Adipocyte (in vitro differentiated cells): ENCODE data around the gene VSTM4.
A peak's percentile ranks its signal among the peaks of the same experiment; 100 is the strongest.

Experiments used
- DNase-seq: peaks from one replicate; pipeline ENCODE4 v3.0.0-alpha.2; 2015; ENCODE audit warnings: low read depth
- H3K27me3 ChIP-seq: replicated peaks from 2 replicates; pipeline ENCODE4 v1.7.0; 2013; ENCODE audit warnings: mild to moderate bottlenecking, low read length, moderate library complexity; ENCODE audit not compliant: control insufficient read depth, insufficient read depth
- H3K36me3 ChIP-seq: 2 replicates; pipeline ENCODE4 v1.7.0; 2013; ENCODE audit warnings: low read length, mild to moderate bottlenecking, moderate library complexity; ENCODE audit not compliant: control insufficient read depth, insufficient read depth, severe bottlenecking
- H3K4me1 ChIP-seq: 2 replicates; pipeline ENCODE4 v1.7.0; 2013; ENCODE audit warnings: mild to moderate bottlenecking, low read length, moderate library complexity; ENCODE audit not compliant: control insufficient read depth, insufficient read depth
- H3K4me3 ChIP-seq: 2 replicates; pipeline ENCODE4 v1.7.0; 2013; ENCODE audit warnings: mild to moderate bottlenecking, low read length, moderate library complexity
- H3K9ac ChIP-seq: 2 replicates; pipeline ENCODE4 v1.7.0; 2013; ENCODE audit warnings: mild to moderate bottlenecking, low read length, moderate library complexity
- H3K9me3 ChIP-seq: 2 replicates; pipeline ENCODE4 v1.7.0; 2013; ENCODE audit warnings: mild to moderate bottlenecking, low read length, moderate library complexity; ENCODE audit not compliant: control insufficient read depth

The VSTM4 gene

DNA sequence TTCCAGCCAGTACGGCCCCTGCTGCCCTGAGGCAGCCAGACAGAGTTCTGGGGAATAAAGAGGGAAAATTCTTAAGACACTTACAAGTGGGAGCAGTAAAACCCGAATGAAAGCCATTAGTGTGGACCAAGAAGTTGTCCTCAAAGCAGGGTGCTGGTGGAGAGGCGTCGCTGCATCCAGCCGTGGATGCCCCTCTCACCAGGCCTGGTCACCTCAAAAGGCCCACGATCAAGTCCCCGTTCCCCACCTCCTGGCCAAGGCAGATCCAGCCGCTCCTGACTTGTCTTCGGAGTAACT, 656 bp downstream of the VSTM4 start:
- no peaks in the 10 kb centered on the region for H3K9me3 ChIP-seq
- H3K9ac ChIP-seq, result peak overlapping the region; percentile 91
- no peaks in the 10 kb centered on the region for H3K36me3 ChIP-seq
- H3K4me1 ChIP-seq, result peaks cover 51% of the 10 kb centered on the region
- H3K4me3 ChIP-seq, result peak overlapping the region; percentile 91
- no peaks in the 10 kb centered on the region for H3K27me3 ChIP-seq
- no peak for DNase-seq

DNA sequence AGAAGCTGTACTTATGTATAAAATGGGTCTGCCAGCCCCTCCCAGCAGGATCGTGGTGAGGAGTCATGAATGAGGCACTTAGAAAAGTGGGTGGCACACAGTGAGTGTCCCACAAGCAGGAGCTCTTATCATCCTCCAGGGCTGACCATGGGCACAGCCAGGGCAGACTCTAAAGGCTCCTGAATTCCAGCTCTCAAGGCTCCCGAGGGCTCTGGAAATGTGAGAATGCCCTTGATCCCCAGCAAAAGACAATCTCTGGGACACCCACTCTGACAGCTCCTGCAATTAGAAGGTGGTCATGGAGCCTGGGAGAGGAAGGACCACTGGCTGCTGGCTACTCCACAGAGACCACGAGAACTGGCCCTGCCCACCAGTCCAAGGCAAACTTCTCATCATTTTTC, 1.6 kb downstream of the VSTM4 start:
- Histone ChIP-seq H3K4me3 (peak overlapping the region; percentile 91), H3K4me1 (peaks cover 54% of the 10 kb centered on the region), H3K36me3 (no peaks in the 10 kb centered on the region), H3K9ac (peak overlapping the region; percentile 91), H3K9me3 (no peaks in the 10 kb centered on the region), H3K27me3 (no peaks in the 10 kb centered on the region)
- no peak for DNase-seq

- Histone ChIP-seq H3K27me3 (no peaks in the 10 kb centered on the region), H3K9me3 (no peaks in the 10 kb centered on the region), H3K36me3 (no peaks in the 10 kb centered on the region), H3K4me1 (peaks cover 53% of the 10 kb centered on the region), H3K9ac (no peak overlapping the region), H3K4me3 (no peak overlapping the region)
- DNase-seq, result no peak
Measured at GRCh38 chr10:49112851-49113250, 2.5 kb downstream of the VSTM4 start.

GRCh38 chr10:49112098-49112497, 3.2 kb downstream of the VSTM4 start:
- H3K9ac ChIP-seq, result no peak overlapping the region
- no peak for DNase-seq
- H3K4me1 ChIP-seq, result peaks cover 45% of the 10 kb centered on the region
- no peaks in the 10 kb centered on the region for H3K9me3 ChIP-seq
- H3K36me3 ChIP-seq, result peaks cover 6% of the 10 kb centered on the region
- no peaks in the 10 kb centered on the region for H3K27me3 ChIP-seq
- no peak overlapping the region for H3K4me3 ChIP-seq

- H3K36me3 ChIP-seq, result peaks cover 6% of the 10 kb centered on the region
- no peak overlapping the region for H3K4me3 ChIP-seq
- DNase-seq, result no peak
- H3K27me3 ChIP-seq, result no peaks in the 10 kb centered on the region
- H3K9me3 ChIP-seq, result no peaks in the 10 kb centered on the region
- peaks cover 48% of the 10 kb centered on the region for H3K4me1 ChIP-seq
- no peak overlapping the region for H3K9ac ChIP-seq
Measured at GRCh38 chr10:49111320-49111698, 4.0 kb downstream of the VSTM4 start.

DNA sequence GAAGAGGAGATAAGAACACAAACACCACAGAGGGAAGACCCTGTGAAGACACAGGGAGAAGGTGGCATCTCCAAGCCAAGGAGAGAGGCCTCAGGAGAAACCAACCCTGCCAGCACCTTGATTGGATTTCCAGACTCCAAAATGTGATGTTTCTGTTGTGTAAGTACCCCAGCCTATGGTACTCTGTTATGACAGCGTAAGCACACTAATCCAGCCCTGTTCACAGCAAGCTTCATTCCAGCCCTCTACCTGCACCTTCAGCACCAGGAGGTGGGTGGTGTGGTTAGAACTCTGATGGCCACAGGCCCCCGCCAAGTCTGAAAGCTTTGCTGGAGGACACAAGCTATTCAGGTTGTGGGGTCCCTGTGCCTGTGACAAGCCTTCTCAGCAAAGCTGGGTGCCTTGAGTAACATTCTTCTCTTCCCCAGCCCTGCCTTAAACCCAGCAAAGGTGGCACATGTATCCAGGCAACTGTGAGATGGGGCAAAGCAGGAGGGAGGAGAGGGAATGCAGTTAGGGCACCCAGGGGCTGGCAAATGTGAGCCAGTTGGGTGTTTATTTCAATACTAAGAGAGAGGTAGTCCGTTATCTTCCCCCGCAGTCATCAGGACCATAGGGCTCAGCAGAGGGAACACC, 4.5 kb downstream of the VSTM4 start:
- Histone ChIP-seq H3K4me1 (peaks cover 51% of the 10 kb centered on the region), H3K4me3 (no peak overlapping the region), H3K9me3 (no peaks in the 10 kb centered on the region), H3K9ac (no peak overlapping the region), H3K27me3 (no peaks in the 10 kb centered on the region), H3K36me3 (peaks cover 6% of the 10 kb centered on the region)
- no peak for DNase-seq

GRCh38 chr10:49109669-49110340, 5.5 kb downstream of the VSTM4 start:
- Histone ChIP-seq H3K4me3 (no peak overlapping the region), H3K9me3 (no peaks in the 10 kb centered on the region), H3K4me1 (peaks cover 51% of the 10 kb centered on the region), H3K9ac (no peak overlapping the region), H3K36me3 (peaks cover 6% of the 10 kb centered on the region), H3K27me3 (no peaks in the 10 kb centered on the region)
- DNase-seq, result peak; percentile 91

GRCh38 chr10:49108656-49109055, 6.7 kb downstream of the VSTM4 start:
- H3K9ac ChIP-seq, result no peak overlapping the region
- no peaks in the 10 kb centered on the region for H3K9me3 ChIP-seq
- peaks cover 6% of the 10 kb centered on the region for H3K36me3 ChIP-seq
- no peak overlapping the region for H3K4me3 ChIP-seq
- no peaks in the 10 kb centered on the region for H3K27me3 ChIP-seq
- DNase-seq, result no peak
- peaks cover 41% of the 10 kb centered on the region for H3K4me1 ChIP-seq

GRCh38 chr10:49107887-49108267, 7.4 kb downstream of the VSTM4 start:
- Histone ChIP-seq H3K36me3 (peaks cover 6% of the 10 kb centered on the region), H3K9ac (no peak overlapping the region), H3K4me1 (peaks cover 36% of the 10 kb centered on the region), H3K27me3 (no peaks in the 10 kb centered on the region), H3K9me3 (no peaks in the 10 kb centered on the region), H3K4me3 (no peak overlapping the region)
- DNase-seq, result no peak

DNA sequence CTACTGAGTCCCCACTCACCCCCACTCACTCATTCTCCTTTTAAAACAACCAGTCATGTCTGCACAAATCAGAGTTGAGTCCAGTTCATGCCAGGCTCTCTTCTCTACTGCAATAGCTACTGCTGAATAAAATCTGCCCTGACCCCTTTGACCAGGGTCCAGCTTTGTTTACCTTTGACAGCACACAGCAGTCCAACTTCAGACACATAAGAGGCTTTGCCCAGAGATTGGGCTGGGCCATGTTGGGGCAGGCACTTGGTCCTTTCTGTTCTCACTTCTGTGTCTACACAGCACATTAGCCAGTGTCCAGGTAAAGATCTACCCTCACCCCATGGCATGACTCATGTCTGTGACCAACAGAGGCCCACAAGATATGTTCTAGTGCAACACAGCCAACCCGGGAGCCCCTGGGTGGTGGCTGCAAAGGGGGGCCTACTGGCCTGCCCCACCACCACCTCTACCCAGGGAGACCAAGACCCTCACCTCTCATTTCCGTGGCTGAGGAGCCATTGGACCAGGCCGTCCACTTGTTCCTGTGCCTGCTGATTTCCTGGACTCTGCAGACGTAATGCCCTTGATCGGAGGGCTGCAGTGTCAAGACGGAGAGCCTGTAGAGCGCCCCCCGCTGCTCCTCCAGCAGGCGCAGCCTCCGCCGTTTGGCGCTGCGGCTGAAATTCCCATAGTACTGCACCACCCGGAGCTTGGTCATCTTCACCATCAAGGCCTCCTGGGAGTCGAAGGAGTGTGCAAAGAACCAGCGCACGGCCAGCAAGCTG, 8.0 kb downstream of the VSTM4 start:
- H3K4me3 ChIP-seq, result no peak overlapping the region
- H3K4me1 ChIP-seq, result peaks cover 31% of the 10 kb centered on the region
- H3K27me3 ChIP-seq, result no peaks in the 10 kb centered on the region
- no peaks in the 10 kb centered on the region for H3K9me3 ChIP-seq
- peaks cover 6% of the 10 kb centered on the region for H3K36me3 ChIP-seq
- no peak for DNase-seq
- no peak overlapping the region for H3K9ac ChIP-seq

DNA sequence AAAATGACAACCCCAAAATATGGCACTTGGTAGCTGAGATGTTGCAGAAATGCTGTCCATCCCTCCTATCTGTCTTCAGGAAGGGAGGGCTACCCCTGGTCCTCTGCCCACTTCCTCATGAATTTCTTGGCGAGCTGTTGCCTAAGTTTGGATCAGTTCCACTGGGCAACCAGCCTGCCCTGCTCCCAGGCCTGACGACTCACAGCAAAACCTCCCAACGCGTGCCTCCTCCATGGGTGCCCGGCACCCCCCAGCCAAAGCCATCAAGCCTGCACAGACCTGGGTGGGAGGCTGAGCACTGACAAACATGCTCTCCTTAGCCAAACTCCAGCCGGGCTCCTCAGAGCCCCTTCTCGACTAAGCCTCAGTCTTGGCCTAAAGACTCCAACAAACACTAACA, 8.9 kb downstream of the VSTM4 start:
- Histone ChIP-seq H3K36me3 (peaks cover 6% of the 10 kb centered on the region), H3K4me1 (peaks cover 23% of the 10 kb centered on the region)
- DNase-seq, result no peak

More for the DNA sequence above, 8.9 kb downstream of the VSTM4 start:
- no peak overlapping the region for H3K9ac ChIP-seq
- no peaks in the 10 kb centered on the region for H3K27me3 ChIP-seq
- no peaks in the 10 kb centered on the region for H3K9me3 ChIP-seq
- no peak overlapping the region for H3K4me3 ChIP-seq
